ENCODE results near the gene PHF14.

The PHF14 gene

GRCh38 chr7:11171569-11172192 lies 198.0 kb downstream of the PHF14 start:
- DNase-seq = no peak

GRCh38 chr7:11172835-11173234 lies 199.2 kb downstream of the PHF14 start:
- DNase-seq = no peak

GRCh38 chr7:11175371-11175770 lies 201.7 kb downstream of the PHF14 start:
- DNase-seq = no peak

- DNase-seq = no peak
These were observed 202.2 kb downstream of the PHF14 start for GRCh38 chr7:11175887-11176286.

GRCh38 chr7:11176985-11177555 lies 203.4 kb downstream of the PHF14 start:
- no peak for DNase-seq

- DNase-seq = no peak
These were observed 204.1 kb downstream of the PHF14 start for GRCh38 chr7:11177793-11178192.

- DNase-seq = no peak
These were observed 207.9 kb downstream of the PHF14 start for GRCh38 chr7:11181590-11181989.

- no peak for DNase-seq
These were observed 209.1 kb downstream of the PHF14 start for GRCh38 chr7:11182736-11183135.

- DNase-seq = no peak
These were observed 211.6 kb downstream of the PHF14 start for GRCh38 chr7:11185179-11185815.

- DNase-seq = no peak
These were observed 215.0 kb downstream of the PHF14 start for GRCh38 chr7:11188529-11189310.

- DNase-seq = no peak
These were observed 217.4 kb downstream of the PHF14 start for GRCh38 chr7:11191081-11191480.

- no peak for DNase-seq
These were observed 218.0 kb downstream of the PHF14 start for GRCh38 chr7:11191574-11192220.

- no peak for DNase-seq
These were observed 218.8 kb downstream of the PHF14 start for GRCh38 chr7:11192506-11192905.

- DNase-seq = peak in 2 of 56 donors; percentile 1 to 9
These were observed 219.6 kb downstream of the PHF14 start for GRCh38 chr7:11193131-11193867.

- DNase-seq = no peak
These were observed 220.2 kb downstream of the PHF14 start for GRCh38 chr7:11193888-11194287.

- no peak for DNase-seq
These were observed 220.8 kb downstream of the PHF14 start for GRCh38 chr7:11194492-11194891.

GRCh38 chr7:11195502-11195901 lies 221.8 kb downstream of the PHF14 start:
- no peak for DNase-seq

GRCh38 chr7:11196143-11196542 lies 222.5 kb downstream of the PHF14 start:
- DNase-seq = no peak

GRCh38 chr7:11203224-11203623 lies 229.6 kb downstream of the PHF14 start:
- no peak for DNase-seq

- no peak for DNase-seq
These were observed 230.0 kb downstream of the PHF14 start for GRCh38 chr7:11203683-11204082.

All from nucleus accumbens (tissue), 56 donors.